Mucosa of descending colon (tissue), 3 donors: ENCODE measurements around the gene PCBP2. TPM values are rescaled to one million over a fixed set of nuclear protein-coding genes. Genes with fewer than 3 reads are reported as not detected.
A peak's percentile ranks its signal among the peaks of the same experiment; 100 is the strongest.

Experiments used
- ATAC-seq: fragments of 200-7000 bp; cut with Tn5 transposase; one replicate; pipeline ENCODE4 v1.9.1; 2020; ENCODE audit warnings: mild to moderate bottlenecking, moderate library complexity
- DNase-seq, 3 donors: peaks; one replicate each; pipeline ENCODE4 v3.0.0-alpha.2; 2020
- H3K36me3 ChIP-seq: fragments of 200-600 bp; one replicate; pipeline ENCODE4 v1.8.0; 2021; ENCODE audit warnings: low read depth, mild to moderate bottlenecking
- H3K4me1 ChIP-seq: fragments of 200-600 bp; one replicate; pipeline ENCODE4 v1.8.0; 2021; ENCODE audit warnings: low read depth, mild to moderate bottlenecking
- H3K4me3 ChIP-seq: fragments of 200-600 bp; one replicate; pipeline ENCODE4 v1.8.0; 2021; ENCODE audit warnings: mild to moderate bottlenecking
- H3K9me3 ChIP-seq: fragments of 200-600 bp; one replicate; pipeline ENCODE4 v1.8.0; 2021; ENCODE audit warnings: mild to moderate bottlenecking
- intact Hi-C, 2 donors: fragments of 100-400 bp; cut with DNase I in 1 of 2; cut with micrococcal nuclease in 1 of 2; formaldehyde crosslinking; loops; one replicate each; pipeline versions ENCODE4 v1.11.0 to v1.11.1; 2022; cut with DNase I, micrococcal nuclease
- total RNA-seq, 3 donors: library from RNA; stranded (reverse); fragmentation: NEBNext Ultra II Directional in 2 of 3; extraction: Animal tissue kit (Norgen Biotek cat#: 25700) in 2 of 3; gene quantifications; one replicate each; pipeline versions ENCODE4 v1.2.1 to v1.2.4, GENCODE V29; 2021 to 2023
- TF ChIP-seq, protein P1 (sequence below): fragments of 200-600 bp; IDR thresholded peaks from one replicate; pipeline ENCODE4 v1.8.0; 2022; ENCODE audit warnings: antibody characterized with exemption, mild to moderate bottlenecking
- donor health status: DM: no; HTN: no; CAD: no; lungs with moderate emphysema.
- donor health status: DM: no; HTN: no; CAD: no.
- donor health status: DM: no; HTN: yes; CAD: no.

PCBP2 gene
- total RNA-seq, 3 donors from 2014 or later, result 584 to 701 (median 615) TPM

DNA sequence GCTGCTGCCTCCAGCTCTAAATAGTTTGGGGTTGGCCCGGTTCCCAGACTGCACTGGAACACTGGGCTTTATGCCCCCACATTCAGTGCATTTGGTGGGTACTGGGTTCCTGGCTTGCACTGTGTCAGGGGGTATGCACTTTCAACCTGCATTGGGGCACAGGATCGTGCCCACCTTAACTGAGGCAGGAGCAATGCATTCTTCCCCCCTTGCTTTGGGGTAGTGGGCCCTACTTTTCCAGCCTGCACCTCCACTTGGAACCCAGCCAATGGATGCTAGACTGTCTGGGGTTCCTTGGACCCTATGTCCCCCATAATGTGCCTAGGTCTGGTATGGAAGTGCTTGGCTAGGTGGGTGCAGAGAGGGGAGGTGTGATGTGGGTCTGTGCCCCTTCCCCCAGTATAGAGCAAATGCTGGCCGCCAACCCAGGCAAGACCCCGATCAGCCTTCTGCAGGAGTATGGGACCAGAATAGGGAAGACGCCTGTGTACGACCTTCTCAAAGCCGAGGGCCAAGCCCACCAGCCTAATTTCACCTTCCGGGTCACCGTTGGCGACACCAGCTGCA lies 49.8 kb downstream of the PCBP2 start:
- Histone ChIP-seq H3K4me1 (peaks cover 14% of the 10 kb centered on the region), H3K9me3 (no peaks in the 10 kb centered on the region), H3K4me3 (peak overlapping the region; percentile 17), H3K36me3 (peaks cover 6% of the 10 kb centered on the region)
- intact Hi-C loops, result no loop called here
- no peak for DNase-seq
- ATAC-seq, result no peak
- TF ChIP-seq, protein P1, sequence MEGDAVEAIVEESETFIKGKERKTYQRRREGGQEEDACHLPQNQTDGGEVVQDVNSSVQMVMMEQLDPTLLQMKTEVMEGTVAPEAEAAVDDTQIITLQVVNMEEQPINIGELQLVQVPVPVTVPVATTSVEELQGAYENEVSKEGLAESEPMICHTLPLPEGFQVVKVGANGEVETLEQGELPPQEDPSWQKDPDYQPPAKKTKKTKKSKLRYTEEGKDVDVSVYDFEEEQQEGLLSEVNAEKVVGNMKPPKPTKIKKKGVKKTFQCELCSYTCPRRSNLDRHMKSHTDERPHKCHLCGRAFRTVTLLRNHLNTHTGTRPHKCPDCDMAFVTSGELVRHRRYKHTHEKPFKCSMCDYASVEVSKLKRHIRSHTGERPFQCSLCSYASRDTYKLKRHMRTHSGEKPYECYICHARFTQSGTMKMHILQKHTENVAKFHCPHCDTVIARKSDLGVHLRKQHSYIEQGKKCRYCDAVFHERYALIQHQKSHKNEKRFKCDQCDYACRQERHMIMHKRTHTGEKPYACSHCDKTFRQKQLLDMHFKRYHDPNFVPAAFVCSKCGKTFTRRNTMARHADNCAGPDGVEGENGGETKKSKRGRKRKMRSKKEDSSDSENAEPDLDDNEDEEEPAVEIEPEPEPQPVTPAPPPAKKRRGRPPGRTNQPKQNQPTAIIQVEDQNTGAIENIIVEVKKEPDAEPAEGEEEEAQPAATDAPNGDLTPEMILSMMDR, result no peak

DNA sequence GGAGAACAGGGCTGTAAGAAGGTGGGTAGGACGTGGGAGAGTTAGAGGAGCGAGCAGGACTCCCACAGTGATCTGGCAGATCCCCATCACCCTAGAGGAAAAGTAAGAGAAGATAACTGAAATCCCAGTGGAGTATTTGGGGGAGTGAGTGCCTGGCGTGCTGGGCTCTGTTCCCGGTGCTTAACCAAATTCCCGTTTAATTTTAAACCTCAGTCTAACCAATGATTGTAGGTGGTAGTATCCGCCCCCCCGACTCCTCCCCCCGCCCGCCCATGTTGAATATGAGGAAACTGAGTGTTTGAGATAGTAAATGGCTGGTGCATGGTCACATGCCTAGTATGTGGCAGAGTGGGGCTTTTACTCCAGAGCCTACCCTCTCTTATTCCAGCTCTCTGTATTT lies 50.4 kb downstream of the PCBP2 start:
- TF ChIP-seq, protein P1, result no peak
- Histone ChIP-seq H3K4me3 (no peak overlapping the region), H3K4me1 (peaks cover 11% of the 10 kb centered on the region), H3K9me3 (no peaks in the 10 kb centered on the region), H3K36me3 (peaks cover 6% of the 10 kb centered on the region)
- ATAC-seq, result no peak
- intact Hi-C loops, result no loop called here
- no peak for DNase-seq

DNA sequence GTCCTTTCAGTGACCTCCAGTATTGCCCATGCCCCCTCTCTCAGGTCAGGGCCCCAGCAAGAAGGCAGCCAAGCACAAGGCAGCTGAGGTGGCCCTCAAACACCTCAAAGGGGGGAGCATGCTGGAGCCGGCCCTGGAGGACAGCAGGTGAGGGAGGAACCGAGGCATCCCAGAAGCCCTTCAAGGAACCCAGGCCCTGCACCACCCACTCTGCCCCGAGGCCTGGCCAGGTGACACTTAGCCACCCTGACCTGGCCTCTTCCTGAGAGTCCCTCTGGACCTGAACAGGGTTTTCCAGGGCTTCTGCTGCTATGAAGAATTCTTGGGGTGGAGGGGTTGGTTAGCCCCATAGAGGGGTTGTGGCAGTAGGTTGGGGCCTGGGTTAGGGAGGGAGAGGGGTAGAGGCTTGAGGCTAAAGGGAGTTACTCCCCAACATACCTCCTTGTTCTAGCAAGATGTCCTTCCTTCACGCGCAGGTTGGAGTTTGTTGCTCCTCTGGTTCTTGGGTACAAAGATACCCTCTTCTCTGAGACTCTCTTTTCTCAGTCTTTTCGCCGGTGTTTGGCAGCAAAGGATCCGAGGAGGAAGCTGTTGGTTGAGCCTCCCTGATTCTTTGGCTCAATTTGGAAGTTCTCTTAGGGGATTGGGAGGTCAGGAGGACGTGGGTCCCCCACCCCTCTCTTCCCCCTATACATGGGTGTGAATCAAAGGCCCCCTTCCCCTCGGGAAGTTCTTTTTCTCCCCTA lies 51.3 kb downstream of the PCBP2 start:
- Histone ChIP-seq H3K4me1 (peaks cover 11% of the 10 kb centered on the region), H3K4me3 (no peak overlapping the region), H3K36me3 (peaks cover 6% of the 10 kb centered on the region), H3K9me3 (no peaks in the 10 kb centered on the region)
- ATAC-seq (no peak), DNase-seq (no peak)
- TF ChIP-seq, protein P1, result no peak
- intact Hi-C loops, result no loop called here

DNA sequence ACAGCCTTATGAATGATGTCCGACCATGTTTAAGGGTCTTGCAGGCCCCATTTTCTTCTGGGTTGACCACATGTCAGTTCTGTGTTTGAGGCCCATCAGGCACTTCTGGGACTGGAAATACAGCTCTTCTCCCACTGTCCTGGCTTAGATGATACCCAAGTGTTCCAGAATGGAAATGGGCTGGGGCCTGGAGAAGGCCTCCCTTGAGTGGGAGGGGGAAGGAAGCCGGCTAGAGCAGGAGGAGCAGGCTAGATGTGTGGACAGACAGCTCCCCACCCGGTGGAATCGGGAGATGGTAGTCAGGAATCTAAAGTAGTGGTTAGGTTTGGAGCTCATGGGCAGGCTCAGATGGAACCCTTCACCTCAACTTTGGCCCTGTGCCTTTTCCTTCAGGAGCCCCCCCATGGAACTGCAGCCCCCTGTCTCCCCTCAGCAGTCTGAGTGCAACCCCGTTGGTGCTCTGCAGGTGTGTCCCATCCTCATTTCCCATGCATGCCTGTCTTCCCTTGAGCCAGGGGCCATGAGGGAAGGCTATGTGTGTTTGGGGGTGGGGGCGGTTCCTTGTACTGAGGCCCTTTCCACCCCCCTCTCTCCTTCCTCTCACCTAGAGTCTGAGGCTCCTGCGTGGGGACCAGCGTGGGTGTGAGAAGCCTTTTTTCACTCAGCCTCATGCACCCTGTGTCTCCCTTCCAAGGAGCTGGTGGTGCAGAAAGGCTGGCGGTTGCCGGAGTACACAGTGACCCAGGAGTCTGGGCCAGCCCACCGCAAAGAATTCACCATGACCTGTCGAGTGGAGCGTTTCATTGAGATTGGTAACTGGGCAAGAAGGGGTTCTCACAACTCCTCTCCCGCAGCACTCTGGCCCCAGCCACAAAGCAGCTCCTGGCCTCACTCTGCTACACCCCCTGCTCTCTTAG lies 52.4 kb downstream of the PCBP2 start:
- Histone ChIP-seq H3K9me3 (no peaks in the 10 kb centered on the region), H3K4me3 (no peak overlapping the region), H3K4me1 (peaks cover 15% of the 10 kb centered on the region), H3K36me3 (peaks cover 6% of the 10 kb centered on the region)
- intact Hi-C loops, result no loop called here
- ATAC-seq (no peak), DNase-seq (no peak)
- TF ChIP-seq, protein P1, result no peak

DNA sequence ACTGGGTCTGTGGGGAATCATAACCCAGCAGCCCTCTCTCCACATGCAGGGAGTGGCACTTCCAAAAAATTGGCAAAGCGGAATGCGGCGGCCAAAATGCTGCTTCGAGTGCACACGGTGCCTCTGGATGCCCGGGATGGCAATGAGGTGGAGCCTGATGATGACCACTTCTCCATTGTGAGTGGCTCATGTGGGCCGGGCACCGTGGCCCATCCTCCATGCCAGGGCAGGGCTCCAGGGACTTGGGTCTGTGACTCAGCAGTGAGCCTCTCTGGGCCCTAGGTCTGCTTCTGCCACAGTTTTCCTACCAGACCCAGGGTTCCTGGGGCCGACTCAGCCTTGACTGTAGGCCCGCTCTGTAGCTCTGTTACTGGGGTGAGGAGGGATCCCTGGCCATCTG lies 53.2 kb downstream of the PCBP2 start:
- TF ChIP-seq, protein P1, result no peak
- Histone ChIP-seq H3K4me3 (no peak overlapping the region), H3K36me3 (peaks cover 6% of the 10 kb centered on the region), H3K9me3 (no peaks in the 10 kb centered on the region), H3K4me1 (peaks cover 12% of the 10 kb centered on the region)
- intact Hi-C loops, result no loop called here
- DNase-seq (no peak), ATAC-seq (no peak)
